ENCODE results near the gene AMMECR1. TPM values are rescaled to one million over a fixed set of nuclear protein-coding genes. Genes with fewer than 3 reads are reported as not detected.

AMMECR1 gene
- total RNA-seq, 6 donors from 2014 or later: 1.4 to 20.1 (median 8.0) TPM

DNA sequence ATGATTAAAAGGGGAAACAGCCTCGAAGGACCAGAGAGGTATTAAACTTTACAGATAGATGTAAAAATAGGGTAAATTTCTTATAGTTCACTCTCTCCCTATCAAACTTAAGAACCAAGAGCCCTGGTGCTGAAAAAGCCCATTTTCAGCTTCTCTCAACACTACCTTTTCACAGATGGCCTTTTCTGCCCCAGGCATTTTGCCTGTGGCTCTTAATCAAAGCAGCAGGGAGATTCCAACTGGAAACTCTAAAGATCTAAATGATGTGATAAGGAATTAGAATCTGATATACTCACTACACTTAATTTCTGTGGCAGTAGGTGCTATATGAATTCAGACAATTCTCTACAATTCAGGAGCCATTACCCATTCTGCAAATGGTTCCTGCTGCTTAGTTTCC lies 60.0 kb downstream of the AMMECR1 start:
- Histone ChIP-seq H3K4me3 (no peak overlapping the region), H3K27ac (no peak overlapping the region), H3K36me3 (no peaks in the 10 kb centered on the region), H3K9me3 (no peaks in the 10 kb centered on the region), H3K4me1 (no peaks in the 10 kb centered on the region), H3K27me3 (no peaks in the 10 kb centered on the region)
- 43 to 59% methylated on average over 1 of the region's 1 CpG for WGBS, 2 donors
- no peak for ATAC-seq (ENCODE audit: low FRiP score in 2 of 2)
- DNase-seq: no peak
- TF ChIP-seq POLR2AphosphoS5 (IDR thresholded peaks at IDR 0.05): no peak
- no peak for TF ChIP-seq EP300 (IDR thresholded peaks at IDR 0.05)
- TF ChIP-seq, protein P1, sequence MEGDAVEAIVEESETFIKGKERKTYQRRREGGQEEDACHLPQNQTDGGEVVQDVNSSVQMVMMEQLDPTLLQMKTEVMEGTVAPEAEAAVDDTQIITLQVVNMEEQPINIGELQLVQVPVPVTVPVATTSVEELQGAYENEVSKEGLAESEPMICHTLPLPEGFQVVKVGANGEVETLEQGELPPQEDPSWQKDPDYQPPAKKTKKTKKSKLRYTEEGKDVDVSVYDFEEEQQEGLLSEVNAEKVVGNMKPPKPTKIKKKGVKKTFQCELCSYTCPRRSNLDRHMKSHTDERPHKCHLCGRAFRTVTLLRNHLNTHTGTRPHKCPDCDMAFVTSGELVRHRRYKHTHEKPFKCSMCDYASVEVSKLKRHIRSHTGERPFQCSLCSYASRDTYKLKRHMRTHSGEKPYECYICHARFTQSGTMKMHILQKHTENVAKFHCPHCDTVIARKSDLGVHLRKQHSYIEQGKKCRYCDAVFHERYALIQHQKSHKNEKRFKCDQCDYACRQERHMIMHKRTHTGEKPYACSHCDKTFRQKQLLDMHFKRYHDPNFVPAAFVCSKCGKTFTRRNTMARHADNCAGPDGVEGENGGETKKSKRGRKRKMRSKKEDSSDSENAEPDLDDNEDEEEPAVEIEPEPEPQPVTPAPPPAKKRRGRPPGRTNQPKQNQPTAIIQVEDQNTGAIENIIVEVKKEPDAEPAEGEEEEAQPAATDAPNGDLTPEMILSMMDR (IDR thresholded peaks at IDR 0.05): no peak
- TF ChIP-seq POLR2A (IDR thresholded peaks at IDR 0.05): no peak

DNA sequence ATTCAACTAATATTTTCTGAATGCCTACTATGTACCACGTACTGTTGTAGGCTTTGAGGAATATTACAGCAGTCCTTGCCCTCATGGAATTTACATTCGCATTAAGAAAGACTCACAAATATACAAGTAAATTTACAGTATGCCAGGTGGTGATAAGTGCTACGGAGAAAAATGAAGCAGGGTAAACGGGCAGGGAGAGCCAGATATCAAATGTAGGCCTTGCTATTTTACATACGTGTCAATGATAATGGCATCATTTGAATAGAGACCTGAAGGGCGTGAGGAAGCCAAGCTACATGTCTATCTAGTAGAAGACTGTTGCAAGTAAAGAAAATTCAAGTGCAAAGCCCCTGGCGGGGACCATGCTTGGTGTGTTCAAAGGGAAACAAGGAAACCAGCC lies 65.2 kb downstream of the AMMECR1 start:
- DNase-seq: no peak
- H3K36me3 ChIP-seq: no peaks in the 10 kb centered on the region
- WGBS, 2 donors: 80 to 88% methylated on average over 7 of the region's 7 CpGs

DNA sequence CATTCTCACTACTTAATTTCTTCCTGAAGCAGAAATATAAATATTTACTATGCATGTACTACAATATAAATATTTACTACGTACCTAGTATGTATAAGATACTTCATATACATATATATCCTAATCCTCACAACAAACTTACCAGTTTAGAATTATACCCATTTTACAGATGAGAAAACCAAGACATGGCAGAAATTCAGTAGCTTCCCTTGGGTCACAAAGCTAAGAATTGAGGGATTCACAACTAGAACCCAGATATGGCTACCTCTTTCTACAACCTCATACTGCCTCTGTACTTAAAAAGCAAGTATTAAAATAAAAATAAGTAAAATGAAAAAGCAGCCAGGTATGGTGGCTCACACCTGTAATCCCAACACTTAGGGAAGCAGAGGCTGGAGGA lies 65.9 kb downstream of the AMMECR1 start:
- H3K4me1 ChIP-seq: no peaks in the 10 kb centered on the region
- H3K27ac ChIP-seq: no peak overlapping the region
- no peak overlapping the region for H3K4me3 ChIP-seq
- ATAC-seq (ENCODE audit: low FRiP score in 2 of 2): no peak
- H3K27me3 ChIP-seq: no peaks in the 10 kb centered on the region
- no peak for TF ChIP-seq EP300 (IDR thresholded peaks at IDR 0.05)
- no peak for TF ChIP-seq POLR2A (IDR thresholded peaks at IDR 0.05)
- no peak for TF ChIP-seq POLR2AphosphoS5 (IDR thresholded peaks at IDR 0.05)
- TF ChIP-seq, protein P1 (IDR thresholded peaks at IDR 0.05): no peak
- WGBS, 2 donors: 86 to 97% methylated on average over 1 of the region's 1 CpG
- H3K36me3 ChIP-seq: no peaks in the 10 kb centered on the region
- no peak for DNase-seq
- H3K9me3 ChIP-seq: no peaks in the 10 kb centered on the region

More for the DNA sequence above, 65.2 kb downstream of the AMMECR1 start:
- no peak for ATAC-seq (ENCODE audit: low FRiP score in 2 of 2)
- no peaks in the 10 kb centered on the region for H3K27me3 ChIP-seq
- H3K4me1 ChIP-seq: no peaks in the 10 kb centered on the region
- TF ChIP-seq POLR2AphosphoS5 (IDR thresholded peaks at IDR 0.05) (no peak), POLR2A (IDR thresholded peaks at IDR 0.05) (no peak), EP300 (IDR thresholded peaks at IDR 0.05) (no peak)
- TF ChIP-seq, protein P1 (IDR thresholded peaks at IDR 0.05): no peak
- H3K4me3 ChIP-seq: no peak overlapping the region
- no peak overlapping the region for H3K27ac ChIP-seq
- no peaks in the 10 kb centered on the region for H3K9me3 ChIP-seq

DNA sequence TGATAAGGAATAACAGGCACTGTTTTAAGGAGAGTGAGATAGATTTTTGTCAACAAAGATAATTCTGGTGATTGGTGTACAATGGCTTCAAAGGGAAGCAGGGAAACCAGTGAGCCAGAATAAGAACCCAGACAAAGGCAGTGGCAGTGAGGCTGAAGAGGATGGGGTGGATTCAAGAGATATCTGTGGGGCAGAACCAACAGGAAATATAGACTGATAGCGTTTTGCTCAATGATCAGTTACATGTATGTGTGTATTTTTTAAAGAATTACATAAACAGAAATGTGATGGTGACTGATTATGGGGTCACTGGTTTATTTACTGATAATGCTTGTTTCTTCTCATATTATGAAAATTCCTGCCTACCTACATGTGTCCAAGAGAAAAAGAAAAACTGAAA lies 66.4 kb downstream of the AMMECR1 start:
- no peak for ATAC-seq (ENCODE audit: low FRiP score in 2 of 2)
- no peaks in the 10 kb centered on the region for H3K36me3 ChIP-seq
- H3K4me1 ChIP-seq: no peaks in the 10 kb centered on the region
- TF ChIP-seq POLR2A (IDR thresholded peaks at IDR 0.05) (no peak), EP300 (IDR thresholded peaks at IDR 0.05) (no peak), POLR2AphosphoS5 (IDR thresholded peaks at IDR 0.05) (no peak)
- TF ChIP-seq, protein P1 (IDR thresholded peaks at IDR 0.05): no peak
- DNase-seq: no peak
- H3K27me3 ChIP-seq: no peaks in the 10 kb centered on the region
- H3K9me3 ChIP-seq: no peaks in the 10 kb centered on the region
- H3K4me3 ChIP-seq: no peak overlapping the region
- WGBS, 2 donors: 42 to 66% methylated on average over 1 of the region's 1 CpG
- no peak overlapping the region for H3K27ac ChIP-seq

DNA sequence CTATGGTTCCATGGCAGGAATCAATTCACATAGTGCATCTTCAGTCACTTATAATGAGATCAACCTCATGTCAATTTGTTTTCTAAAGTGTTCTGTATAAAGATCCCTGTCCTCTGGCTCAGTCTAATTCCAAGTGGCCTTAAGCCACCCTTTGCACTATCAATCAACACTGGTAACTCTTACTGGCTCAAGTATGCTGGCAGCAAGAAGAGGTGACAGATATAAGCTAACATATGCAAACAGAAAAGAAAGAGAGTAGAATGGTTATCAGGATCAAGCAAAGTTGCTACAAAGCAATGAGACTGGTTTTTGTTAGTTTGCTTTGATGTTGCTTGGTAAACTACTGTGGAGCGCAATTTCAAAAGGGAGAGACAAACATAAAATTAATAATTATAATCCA lies 67.0 kb downstream of the AMMECR1 start:
- DNase-seq (no peak), ATAC-seq (ENCODE audit: low FRiP score in 2 of 2) (no peak)
- H3K4me3 ChIP-seq: no peak overlapping the region
- H3K27me3 ChIP-seq: no peaks in the 10 kb centered on the region
- TF ChIP-seq POLR2A (IDR thresholded peaks at IDR 0.05): no peak
- no peak for TF ChIP-seq POLR2AphosphoS5 (IDR thresholded peaks at IDR 0.05)
- H3K36me3 ChIP-seq: no peaks in the 10 kb centered on the region
- H3K27ac ChIP-seq: no peak overlapping the region
- H3K9me3 ChIP-seq: no peaks in the 10 kb centered on the region
- no peaks in the 10 kb centered on the region for H3K4me1 ChIP-seq
- WGBS, 2 donors: 77 to 95% methylated on average over 1 of the region's 1 CpG

Data from upper lobe of left lung (tissue), 6 donors.